Naive thymus-derived CD4-positive, alpha-beta T cell (primary cell): ENCODE data around the gene RNF144A. TPM values are rescaled to one million over a fixed set of nuclear protein-coding genes. Genes with fewer than 3 reads are reported as not detected.
A peak's percentile ranks its signal among the peaks of the same experiment; 100 is the strongest.

Experiments used
- ATAC-seq: fragments of 150-1000 bp; cut with Tn5 transposase; 2 replicates; pipeline ENCODE4 v1.10.0; 2021; ENCODE audit warnings: mild to moderate bottlenecking, moderate library complexity
- CTCF ChIA-PET: fragments of 350-600 bp; sonication (Branson Sonifier 250); formaldehyde crosslinking; loops from one replicate; lab custom pipeline; 2021; ENCODE audit warnings: antibody characterized with exemption; lab: Charles Lee
- POLR2A ChIA-PET: fragments of 350-600 bp; sonication (Branson Sonifier 250); formaldehyde crosslinking; loops from one replicate; lab custom pipeline; 2021; ENCODE audit warnings: antibody characterized with exemption, inconsistent platforms; lab: Charles Lee
- DNase-seq, 9 donors: peaks; one replicate each; pipeline versions ENCODE4 v3.0.0 to v3.0.0-alpha.2; 2020 to 2022; ENCODE audit warnings: mixed read lengths in 1 of 9
- H3K27ac ChIP-seq: one replicate; pipeline ENCODE4 v1.7.0; 2013; ENCODE audit warnings: mild to moderate bottlenecking, low read depth, low read length, moderate library complexity
- H3K27me3 ChIP-seq, 2 donors: one replicate each; pipeline ENCODE4 v1.7.0; 2013; ENCODE audit warnings: low read length in 2 of 2, mild to moderate bottlenecking in 2 of 2, moderate library complexity in 2 of 2; ENCODE audit not compliant: control insufficient read depth in 2 of 2, insufficient read depth in 2 of 2
- H3K36me3 ChIP-seq, 3 experiments: 1 replicate in 2 of 3; 2 replicates in 1 of 3; pipeline ENCODE4 v1.7.0; 2013; ENCODE audit warnings: low read length in 3 of 3, mild to moderate bottlenecking in 3 of 3, moderate library complexity in 1 of 3; ENCODE audit not compliant: insufficient read depth in 3 of 3, control insufficient read depth in 2 of 3
- H3K4me1 ChIP-seq, 2 donors: one replicate each; pipeline ENCODE4 v1.7.0; 2013; ENCODE audit warnings: low read length in 2 of 2, mild to moderate bottlenecking in 2 of 2, moderate library complexity in 1 of 2; ENCODE audit not compliant: control insufficient read depth in 2 of 2, insufficient read depth in 2 of 2
- H3K4me3 ChIP-seq: 2 replicates; pipeline ENCODE4 v1.7.0; 2013; ENCODE audit warnings: mild to moderate bottlenecking, low read length
- H3K9me3 ChIP-seq, 3 experiments: 1 replicate in 2 of 3; 2 replicates in 1 of 3; pipeline ENCODE4 v1.7.0; 2013; ENCODE audit warnings: low read length in 3 of 3; ENCODE audit not compliant: control insufficient read depth in 2 of 3
- H3K27ac Mint-ChIP-seq, 9 donors: one replicate each; pipeline ENCODE4 v1.8.0; 2020 to 2022; ENCODE audit warnings: mixed read lengths in 9 of 9, mild to moderate bottlenecking in 8 of 9, moderate library complexity in 5 of 9, inconsistent platforms in 2 of 9
- H3K27me3 Mint-ChIP-seq, 5 donors: one replicate each; pipeline ENCODE4 v1.8.0; 2021 to 2022; ENCODE audit warnings: mixed read lengths in 5 of 5, mild to moderate bottlenecking in 1 of 5
- H3K36me3 Mint-ChIP-seq, 5 donors: one replicate each; pipeline ENCODE4 v1.8.0; 2020 to 2022; ENCODE audit warnings: mixed read lengths in 5 of 5, mild to moderate bottlenecking in 3 of 5, inconsistent platforms in 1 of 5
- H3K4me1 Mint-ChIP-seq, 7 donors: one replicate each; pipeline ENCODE4 v1.8.0; 2020 to 2022; ENCODE audit warnings: mixed read lengths in 7 of 7, mild to moderate bottlenecking in 3 of 7, inconsistent platforms in 1 of 7
- H3K4me3 Mint-ChIP-seq, 10 donors: one replicate each; pipeline ENCODE4 v1.8.0; 2020 to 2022; ENCODE audit warnings: mild to moderate bottlenecking in 10 of 10, mixed read lengths in 10 of 10, moderate library complexity in 6 of 10, inconsistent platforms in 2 of 10
- H3K9me3 Mint-ChIP-seq, 11 donors: one replicate each; pipeline ENCODE4 v1.8.0; 2020 to 2022; ENCODE audit warnings: mixed read lengths in 11 of 11, mild to moderate bottlenecking in 4 of 11, inconsistent platforms in 1 of 11, moderate library complexity in 1 of 11
- intact Hi-C, 2 donors: fragments of 100-400 bp; cut with micrococcal nuclease; formaldehyde crosslinking; loops; one replicate each; pipeline ENCODE4 v1.15.1; 2023
- polyA plus RNA-seq, 2 donors: library from polyadenylated mRNA; unstranded; fragments of 300-500 nt; fragmentation: Illumina TruSeq; gene quantifications; one replicate each; pipeline ENCODE4 v1.2.3, GENCODE V29; 2021
- total RNA-seq, 6 experiments: library from RNA in 5 of 6; stranded (reverse) in 5 of 6; gene quantifications; 1 replicate in 5 of 6; 2 replicates in 1 of 6; pipeline ENCODE4 v1.2.3 and lab custom pipeline; 2021 to 2026

The RNF144A gene
- total and polyA plus RNA-seq, 7 experiments from 2014 or later: 21.2 to 74.4 (median 56.3) TPM

GRCh38 chr2:6940820-6941219 lies 23.6 kb downstream of the RNF144A start:
- H3K27me3 Mint-ChIP-seq: no peaks in the 10 kb centered on the region
- DNase-seq: no peak
- Histone ChIP-seq H3K4me3 (no peak overlapping the region), H3K9me3 (no peaks in the 10 kb centered on the region), H3K27ac (no peak overlapping the region), H3K4me1 (peaks cover 3 to 20% of the 10 kb centered on the region in 2 donors), H3K36me3 (peaks cover 0 to 46% (median 9%) of the 10 kb centered on the region in 3 experiments), H3K27me3 (no peaks in the 10 kb centered on the region)
- H3K4me1 Mint-ChIP-seq: peaks cover 41 to 95% (median 82%) of the 10 kb centered on the region in 7 donors
- H3K4me3 Mint-ChIP-seq: peak overlapping the region in 1 of 10 donors; percentile 19
- ChIA-PET POLR2A (no interaction called here), CTCF (no interaction called here)
- peaks cover 36 to 51% (median 39%) of the 10 kb centered on the region in 5 donors for H3K36me3 Mint-ChIP-seq
- intact Hi-C loops: no loop called here
- ATAC-seq: no peak
- H3K9me3 Mint-ChIP-seq: no peaks in the 10 kb centered on the region
- H3K27ac Mint-ChIP-seq: peak overlapping the region in 5 of 9 donors; percentile 22 to 68 (median 34)

- no peak overlapping the region for H3K4me3 ChIP-seq
- Mint-ChIP-seq H3K9me3 (no peaks in the 10 kb centered on the region), H3K4me1 (peaks cover 38 to 94% (median 77%) of the 10 kb centered on the region in 7 donors), H3K36me3 (peaks cover 36 to 52% (median 37%) of the 10 kb centered on the region in 5 donors), H3K27me3 (no peaks in the 10 kb centered on the region), H3K27ac (peak overlapping the region in 6 of 9 donors; percentile 24 to 75 (median 45)), H3K4me3 (no peak overlapping the region)
- CTCF ChIA-PET: no interaction called here
- ATAC-seq (no peak), DNase-seq (no peak)
- no peaks in the 10 kb centered on the region for H3K27me3 ChIP-seq
- H3K36me3 ChIP-seq: peaks cover 0 to 48% (median 9%) of the 10 kb centered on the region in 3 experiments
- intact Hi-C loops: no loop called here
- no peaks in the 10 kb centered on the region for H3K9me3 ChIP-seq
- H3K27ac ChIP-seq: no peak overlapping the region
- peaks cover 3 to 16% of the 10 kb centered on the region in 2 donors for H3K4me1 ChIP-seq
- POLR2A ChIA-PET: interaction anchor here (0.7 kb wide), 1 partner anchor 14 kb away, joined by 3 read pairs; no protein-coding TSS in a partner anchor
These were observed 24.3 kb downstream of the RNF144A start for GRCh38 chr2:6941299-6942046.

- intact Hi-C loops: no loop called here
- Mint-ChIP-seq H3K36me3 (peaks cover 36 to 56% (median 40%) of the 10 kb centered on the region in 5 donors), H3K27ac (peak overlapping the region in 8 of 9 donors; percentile 2 to 75 (median 19)), H3K27me3 (no peaks in the 10 kb centered on the region), H3K4me1 (peaks cover 37 to 86% (median 66%) of the 10 kb centered on the region in 7 donors), H3K9me3 (no peaks in the 10 kb centered on the region), H3K4me3 (peak overlapping the region in 2 of 10 donors; percentile 7 to 64)
- no peaks in the 10 kb centered on the region for H3K27me3 ChIP-seq
- ATAC-seq (no peak), DNase-seq (no peak)
- H3K4me3 ChIP-seq: no peak overlapping the region
- no peaks in the 10 kb centered on the region for H3K9me3 ChIP-seq
- CTCF ChIA-PET: no interaction called here
- no peak overlapping the region for H3K27ac ChIP-seq
- H3K36me3 ChIP-seq: peaks cover 0 to 48% (median 9%) of the 10 kb centered on the region in 3 experiments
- H3K4me1 ChIP-seq: peaks cover 0 to 4% of the 10 kb centered on the region in 2 donors
- POLR2A ChIA-PET: no interaction called here
These were observed 25.6 kb downstream of the RNF144A start for GRCh38 chr2:6942848-6943247.

GRCh38 chr2:6943523-6943922 lies 26.3 kb downstream of the RNF144A start:
- no peak for DNase-seq
- CTCF ChIA-PET: no interaction called here
- H3K36me3 ChIP-seq: peaks cover 0 to 52% (median 9%) of the 10 kb centered on the region in 3 experiments
- H3K4me3 ChIP-seq: no peak overlapping the region
- intact Hi-C loops: no loop called here
- H3K4me1 ChIP-seq: peaks cover 0 to 5% of the 10 kb centered on the region in 2 donors
- Mint-ChIP-seq H3K36me3 (peaks cover 41 to 61% (median 43%) of the 10 kb centered on the region in 5 donors), H3K9me3 (no peaks in the 10 kb centered on the region), H3K4me1 (peaks cover 41 to 90% (median 67%) of the 10 kb centered on the region in 7 donors), H3K27me3 (no peaks in the 10 kb centered on the region), H3K4me3 (peak overlapping the region in 3 of 10 donors; percentile 7 to 45 (median 37)), H3K27ac (peak overlapping the region in 7 of 9 donors; percentile 2 to 86 (median 38))
- no peaks in the 10 kb centered on the region for H3K27me3 ChIP-seq
- ATAC-seq: no peak
- POLR2A ChIA-PET: no interaction called here
- no peaks in the 10 kb centered on the region for H3K9me3 ChIP-seq
- H3K27ac ChIP-seq: no peak overlapping the region

GRCh38 chr2:6943971-6944370 lies 26.8 kb downstream of the RNF144A start:
- DNase-seq: no peak
- peak overlapping the region in 5 of 10 donors; percentile 6 to 37 (median 7) for H3K4me3 Mint-ChIP-seq
- H3K27ac ChIP-seq: no peak overlapping the region
- ChIA-PET POLR2A (no interaction called here), CTCF (no interaction called here)
- H3K27me3 ChIP-seq: no peaks in the 10 kb centered on the region
- H3K9me3 ChIP-seq: no peaks in the 10 kb centered on the region
- no peaks in the 10 kb centered on the region for H3K27me3 Mint-ChIP-seq
- intact Hi-C loops: no loop called here
- H3K4me1 Mint-ChIP-seq: peaks cover 44 to 90% (median 67%) of the 10 kb centered on the region in 7 donors
- H3K36me3 ChIP-seq: peaks cover 0 to 56% (median 9%) of the 10 kb centered on the region in 3 experiments
- peaks cover 0 to 10% of the 10 kb centered on the region in 2 donors for H3K4me1 ChIP-seq
- peak overlapping the region in 7 of 9 donors; percentile 2 to 86 (median 31) for H3K27ac Mint-ChIP-seq
- peaks cover 41 to 62% (median 46%) of the 10 kb centered on the region in 5 donors for H3K36me3 Mint-ChIP-seq
- no peaks in the 10 kb centered on the region for H3K9me3 Mint-ChIP-seq
- no peak overlapping the region for H3K4me3 ChIP-seq
- ATAC-seq: no peak

GRCh38 chr2:6944555-6944954 lies 27.3 kb downstream of the RNF144A start:
- peak overlapping the region in 4 of 9 donors; percentile 7 to 37 (median 12) for H3K27ac Mint-ChIP-seq
- Histone ChIP-seq H3K4me1 (peaks cover 0 to 10% of the 10 kb centered on the region in 2 donors), H3K36me3 (peaks cover 0 to 58% (median 9%) of the 10 kb centered on the region in 3 experiments), H3K27me3 (no peaks in the 10 kb centered on the region), H3K9me3 (no peaks in the 10 kb centered on the region), H3K4me3 (no peak overlapping the region), H3K27ac (no peak overlapping the region)
- no peak for DNase-seq
- intact Hi-C loops: no loop called here
- CTCF ChIA-PET: interaction anchor here (0.6 kb wide), 1 partner anchor 21 kb away, joined by 3 read pairs; no protein-coding TSS in a partner anchor
- ATAC-seq: no peak
- H3K27me3 Mint-ChIP-seq: no peaks in the 10 kb centered on the region
- H3K9me3 Mint-ChIP-seq: no peaks in the 10 kb centered on the region
- POLR2A ChIA-PET: no interaction called here
- H3K4me3 Mint-ChIP-seq: peak overlapping the region in 1 of 10 donors; percentile 26
- H3K36me3 Mint-ChIP-seq: peaks cover 41 to 64% (median 46%) of the 10 kb centered on the region in 5 donors
- H3K4me1 Mint-ChIP-seq: peaks cover 41 to 90% (median 67%) of the 10 kb centered on the region in 7 donors
